Measurements from ENCODE around the gene LRBA.
"Not testable (repeated sequence)": the region's sequence is repeated elsewhere in the genome, so short reads cannot be mapped to it uniquely, and the experiment has no call there.

The LRBA gene, protein sequence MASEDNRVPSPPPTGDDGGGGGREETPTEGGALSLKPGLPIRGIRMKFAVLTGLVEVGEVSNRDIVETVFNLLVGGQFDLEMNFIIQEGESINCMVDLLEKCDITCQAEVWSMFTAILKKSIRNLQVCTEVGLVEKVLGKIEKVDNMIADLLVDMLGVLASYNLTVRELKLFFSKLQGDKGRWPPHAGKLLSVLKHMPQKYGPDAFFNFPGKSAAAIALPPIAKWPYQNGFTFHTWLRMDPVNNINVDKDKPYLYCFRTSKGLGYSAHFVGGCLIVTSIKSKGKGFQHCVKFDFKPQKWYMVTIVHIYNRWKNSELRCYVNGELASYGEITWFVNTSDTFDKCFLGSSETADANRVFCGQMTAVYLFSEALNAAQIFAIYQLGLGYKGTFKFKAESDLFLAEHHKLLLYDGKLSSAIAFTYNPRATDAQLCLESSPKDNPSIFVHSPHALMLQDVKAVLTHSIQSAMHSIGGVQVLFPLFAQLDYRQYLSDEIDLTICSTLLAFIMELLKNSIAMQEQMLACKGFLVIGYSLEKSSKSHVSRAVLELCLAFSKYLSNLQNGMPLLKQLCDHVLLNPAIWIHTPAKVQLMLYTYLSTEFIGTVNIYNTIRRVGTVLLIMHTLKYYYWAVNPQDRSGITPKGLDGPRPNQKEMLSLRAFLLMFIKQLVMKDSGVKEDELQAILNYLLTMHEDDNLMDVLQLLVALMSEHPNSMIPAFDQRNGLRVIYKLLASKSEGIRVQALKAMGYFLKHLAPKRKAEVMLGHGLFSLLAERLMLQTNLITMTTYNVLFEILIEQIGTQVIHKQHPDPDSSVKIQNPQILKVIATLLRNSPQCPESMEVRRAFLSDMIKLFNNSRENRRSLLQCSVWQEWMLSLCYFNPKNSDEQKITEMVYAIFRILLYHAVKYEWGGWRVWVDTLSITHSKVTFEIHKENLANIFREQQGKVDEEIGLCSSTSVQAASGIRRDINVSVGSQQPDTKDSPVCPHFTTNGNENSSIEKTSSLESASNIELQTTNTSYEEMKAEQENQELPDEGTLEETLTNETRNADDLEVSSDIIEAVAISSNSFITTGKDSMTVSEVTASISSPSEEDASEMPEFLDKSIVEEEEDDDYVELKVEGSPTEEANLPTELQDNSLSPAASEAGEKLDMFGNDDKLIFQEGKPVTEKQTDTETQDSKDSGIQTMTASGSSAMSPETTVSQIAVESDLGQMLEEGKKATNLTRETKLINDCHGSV (N-terminal part only)

DNA sequence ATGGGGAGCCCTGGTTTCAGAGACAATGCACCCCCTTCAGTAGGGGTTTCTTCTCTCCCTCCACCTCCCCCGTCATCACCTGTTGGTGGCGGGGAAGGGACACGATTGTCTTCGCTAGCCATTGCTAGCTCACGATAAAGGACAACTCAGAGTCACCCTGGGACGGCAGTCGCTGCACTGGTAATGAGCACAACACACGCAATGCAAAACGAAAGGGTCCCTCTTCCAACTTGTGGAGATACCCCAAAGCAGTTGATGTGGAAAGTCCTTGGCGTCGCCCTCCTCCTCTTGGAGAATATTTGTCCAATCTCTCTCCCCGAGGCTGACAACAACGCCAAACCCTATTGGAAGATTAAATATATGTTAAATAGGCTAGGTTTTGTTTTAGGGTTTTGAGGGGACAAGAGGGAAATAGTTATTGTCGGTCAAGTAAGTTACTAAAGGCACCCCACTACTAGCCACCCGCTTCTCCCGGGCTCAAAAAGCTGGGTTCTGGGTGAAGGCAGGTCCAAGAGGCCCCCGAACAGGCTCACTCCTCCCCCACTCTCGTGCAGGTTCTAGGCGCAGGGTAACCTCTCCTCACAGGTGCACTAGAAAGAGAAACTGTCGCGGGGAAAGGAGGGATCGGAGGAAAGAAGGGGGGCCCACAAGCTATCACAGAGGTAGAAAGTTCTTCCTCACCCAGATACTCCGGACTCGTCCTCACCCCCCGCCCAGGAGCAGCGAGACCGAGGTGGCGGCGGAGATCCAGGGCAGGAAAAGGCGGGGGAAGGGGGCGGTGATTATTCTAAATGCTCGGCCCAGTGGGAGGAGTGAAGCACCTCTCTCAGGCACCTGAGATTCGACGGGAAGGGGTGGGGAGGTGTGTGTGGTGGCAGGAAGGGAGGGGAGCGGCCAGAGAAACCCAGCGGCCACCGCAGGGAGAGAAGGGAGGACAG, at the start of gene LRBA:
Gene LRBA (minus strand): TSS at position 764 of the 938 bp plus-strand sequence. CDS start 642 bp downstream, at position 122.
- peak; percentile 68 to 82 (median 81) for DNase-seq (ENCODE audit: low read depth in 2 of 3, low spot score in 1 of 3)

DNA sequence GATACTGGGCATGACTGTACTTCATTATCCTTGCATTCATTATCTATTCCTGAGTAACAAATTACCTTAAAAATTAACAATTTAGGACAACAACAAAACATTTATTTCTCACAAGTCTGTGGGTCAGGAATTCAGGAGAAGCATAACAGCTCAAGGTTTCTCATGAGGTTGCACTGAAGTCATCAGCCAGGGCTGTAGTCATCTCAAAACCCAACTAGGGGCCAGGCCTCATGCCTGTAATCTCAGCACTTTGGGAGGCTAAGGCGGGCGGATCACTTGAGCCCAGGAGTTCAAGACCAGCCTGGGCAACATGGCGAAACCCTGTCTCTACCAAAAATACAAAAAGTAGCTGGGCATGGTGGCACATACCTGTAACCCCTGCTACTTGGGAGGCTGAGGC, 48.1 kb upstream of the LRBA start:
- not testable (repeated sequence) for DNase-seq (ENCODE audit: low read depth in 2 of 3, low spot score in 1 of 3)

DNA sequence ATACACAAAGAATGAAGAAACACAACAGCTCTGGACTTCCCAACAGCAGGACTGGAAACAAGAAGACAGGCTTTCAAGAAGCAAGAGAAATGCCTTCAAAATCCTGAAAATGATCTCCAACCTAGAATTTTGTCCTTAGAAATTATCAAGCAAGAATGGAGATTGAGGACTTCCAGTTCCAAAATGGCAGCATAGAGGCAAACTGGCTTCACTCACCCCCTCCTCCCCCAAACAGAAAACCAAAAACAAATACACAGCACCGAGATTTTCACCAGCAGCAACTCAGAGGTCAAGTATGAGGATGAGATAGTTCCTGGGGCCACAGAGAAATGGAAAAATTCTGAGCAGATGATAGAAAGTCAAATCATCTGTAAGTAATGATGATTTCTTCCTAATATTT, 40.5 kb upstream of the LRBA start:
- DNase-seq (ENCODE audit: low read depth in 2 of 3, low spot score in 1 of 3): no peak

DNA sequence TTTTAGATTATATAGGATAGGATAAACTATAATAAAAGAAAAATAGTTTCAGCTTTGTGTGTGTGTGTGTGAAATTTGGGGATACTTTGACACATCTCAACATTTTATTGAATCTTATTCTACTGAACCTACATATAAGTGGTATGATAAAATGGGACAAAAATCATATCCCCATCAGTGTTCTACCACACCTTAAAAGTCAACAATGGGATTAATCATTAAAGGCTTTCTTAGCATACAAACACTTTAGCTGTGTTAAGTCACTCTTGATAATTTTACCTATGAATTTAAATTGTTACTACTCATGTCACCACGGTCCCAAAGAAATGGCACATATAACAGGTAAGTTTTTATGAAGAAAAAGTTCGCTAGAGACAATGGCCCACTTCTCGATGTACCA, 37.7 kb upstream of the LRBA start:
- DNase-seq (ENCODE audit: low read depth in 2 of 3, low spot score in 1 of 3): no peak

DNA sequence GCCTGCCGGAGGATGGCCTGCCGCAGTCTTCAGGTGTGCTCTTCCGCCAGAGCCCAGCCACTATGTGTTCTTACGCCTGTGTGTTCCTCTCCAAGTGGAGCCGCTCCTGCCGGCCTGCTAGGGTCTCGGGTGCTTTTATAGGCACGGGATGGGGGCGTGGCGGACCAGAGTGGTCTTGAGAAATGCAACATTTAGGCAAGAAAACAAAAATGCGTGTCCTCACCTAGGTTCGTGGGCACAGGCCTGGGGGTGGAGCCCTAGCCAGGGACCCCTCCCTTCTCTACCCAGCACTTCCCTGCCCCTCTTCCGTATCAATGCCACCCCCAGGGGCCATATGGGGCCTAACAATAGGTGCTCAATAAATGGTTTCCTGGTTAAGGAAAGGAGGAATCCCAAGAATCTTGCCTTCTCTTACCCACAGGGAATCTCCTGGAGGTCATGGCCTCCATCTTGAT, 34.4 kb upstream of the LRBA start:
- no peak for DNase-seq (ENCODE audit: low read depth in 2 of 3, low spot score in 1 of 3)

DNA sequence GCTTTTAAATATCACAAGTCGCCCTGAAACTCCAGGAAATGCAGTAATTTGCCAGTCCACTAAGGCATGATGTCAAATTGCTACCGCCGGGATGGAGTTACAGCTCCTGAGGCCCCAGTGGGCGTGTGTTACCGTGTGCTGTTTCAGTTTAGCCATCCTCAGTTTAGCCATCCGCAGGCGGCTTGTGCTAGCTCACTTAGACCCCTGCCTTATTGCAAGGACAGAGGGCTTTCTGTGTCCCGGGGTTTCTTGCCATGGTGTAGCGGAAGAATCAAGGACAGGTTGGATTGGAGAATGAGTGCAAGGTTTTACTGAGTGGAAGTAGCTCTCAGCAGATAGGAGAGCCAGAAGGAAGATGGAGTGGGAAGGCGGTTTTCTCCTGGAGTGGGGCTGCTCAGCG, 33.8 kb upstream of the LRBA start:
- DNase-seq (ENCODE audit: low read depth in 2 of 3, low spot score in 1 of 3): no peak

DNA sequence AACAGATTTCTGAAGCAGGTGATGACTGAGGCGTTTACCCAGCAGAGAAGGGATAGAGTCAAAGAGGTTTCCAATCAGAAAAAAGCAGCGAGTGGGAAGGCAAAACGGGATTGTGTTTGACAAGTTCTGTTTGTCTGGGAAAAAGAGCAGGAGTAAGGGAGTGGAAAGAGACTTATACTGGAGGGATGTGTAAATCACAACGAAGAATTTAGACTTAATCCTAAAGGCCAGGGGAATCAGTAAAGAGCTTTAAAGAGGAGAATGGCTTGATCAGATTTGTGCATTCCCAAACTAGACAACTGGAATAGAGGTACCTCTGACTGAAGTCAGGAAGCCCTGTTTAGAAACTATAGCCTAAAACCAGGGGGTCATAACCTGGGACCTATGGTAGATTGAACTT, 31.5 kb upstream of the LRBA start:
- DNase-seq (ENCODE audit: low read depth in 2 of 3, low spot score in 1 of 3): no peak

DNA sequence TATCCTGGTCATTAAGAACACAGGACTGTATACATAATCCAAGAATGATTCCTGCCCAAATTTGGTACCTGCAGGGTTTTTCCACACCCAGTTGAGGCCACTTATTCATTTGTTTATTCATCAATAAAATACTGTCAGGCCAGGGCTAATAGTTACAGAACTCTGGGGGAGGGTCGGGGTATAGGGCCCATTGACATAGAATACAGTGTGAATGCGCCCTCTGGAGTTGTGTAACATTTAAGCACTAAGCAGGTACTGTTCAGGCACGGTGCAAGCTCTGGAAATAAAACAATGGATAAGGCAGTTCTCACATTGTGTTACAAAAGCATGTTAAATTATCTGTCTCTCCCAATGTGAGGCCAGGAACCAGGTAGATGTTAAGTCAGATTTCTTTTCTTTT, 30.8 kb upstream of the LRBA start:
- no peak for DNase-seq (ENCODE audit: low read depth in 2 of 3, low spot score in 1 of 3)

DNA sequence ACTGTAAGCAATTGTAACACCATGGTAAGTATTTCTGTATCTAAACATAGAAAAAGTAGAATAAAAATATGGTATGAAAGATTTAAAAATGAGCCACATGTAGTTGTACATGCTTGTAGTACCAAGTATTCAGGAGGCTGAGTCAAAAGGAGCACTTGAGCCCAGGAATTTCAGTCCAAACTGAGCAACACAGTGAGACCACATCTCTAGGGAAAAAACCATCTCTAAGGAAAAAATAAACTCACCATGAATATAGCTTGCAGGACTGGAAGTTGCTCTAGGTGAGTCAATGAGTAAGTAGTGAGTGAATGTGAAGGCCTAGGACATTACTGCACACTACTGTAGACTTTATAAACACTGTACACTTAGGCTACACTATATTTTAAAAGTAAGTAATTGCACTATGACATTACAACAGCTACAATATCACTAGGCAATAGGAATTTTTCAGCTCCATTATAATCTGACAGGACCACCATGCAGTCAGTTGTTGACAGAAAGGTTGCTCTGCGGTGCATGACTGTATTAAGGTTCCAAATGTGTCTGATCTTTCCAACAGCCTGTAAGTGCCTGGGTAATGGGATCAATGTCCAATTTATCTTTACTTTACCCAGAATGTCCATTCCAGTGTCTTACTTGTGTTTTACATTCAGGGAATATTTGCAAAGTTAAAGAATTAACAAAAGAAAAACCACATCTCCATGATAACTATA, 28.9 kb upstream of the LRBA start:
- DNase-seq (ENCODE audit: low read depth in 2 of 3, low spot score in 1 of 3): no peak

DNA sequence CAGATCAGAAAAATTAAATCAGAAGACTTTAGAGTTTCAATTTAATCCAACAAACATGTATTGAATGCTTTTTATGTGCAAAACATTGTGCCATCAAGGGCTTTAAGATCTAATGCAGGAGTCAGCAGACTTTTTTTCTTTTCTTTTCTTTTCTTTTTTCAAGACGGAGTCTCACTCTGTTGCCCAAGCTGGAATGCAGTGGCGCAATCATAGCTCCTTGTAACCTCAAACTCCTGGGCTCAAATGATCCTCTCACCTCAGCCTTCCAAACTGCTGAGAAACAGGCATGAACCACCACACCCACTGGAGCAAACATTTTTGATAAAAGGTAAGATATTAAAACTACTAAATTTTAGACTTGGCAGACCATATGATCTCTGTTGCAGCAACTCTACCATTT, 24.6 kb upstream of the LRBA start:
- no peak for DNase-seq (ENCODE audit: low read depth in 2 of 3, low spot score in 1 of 3)

DNA sequence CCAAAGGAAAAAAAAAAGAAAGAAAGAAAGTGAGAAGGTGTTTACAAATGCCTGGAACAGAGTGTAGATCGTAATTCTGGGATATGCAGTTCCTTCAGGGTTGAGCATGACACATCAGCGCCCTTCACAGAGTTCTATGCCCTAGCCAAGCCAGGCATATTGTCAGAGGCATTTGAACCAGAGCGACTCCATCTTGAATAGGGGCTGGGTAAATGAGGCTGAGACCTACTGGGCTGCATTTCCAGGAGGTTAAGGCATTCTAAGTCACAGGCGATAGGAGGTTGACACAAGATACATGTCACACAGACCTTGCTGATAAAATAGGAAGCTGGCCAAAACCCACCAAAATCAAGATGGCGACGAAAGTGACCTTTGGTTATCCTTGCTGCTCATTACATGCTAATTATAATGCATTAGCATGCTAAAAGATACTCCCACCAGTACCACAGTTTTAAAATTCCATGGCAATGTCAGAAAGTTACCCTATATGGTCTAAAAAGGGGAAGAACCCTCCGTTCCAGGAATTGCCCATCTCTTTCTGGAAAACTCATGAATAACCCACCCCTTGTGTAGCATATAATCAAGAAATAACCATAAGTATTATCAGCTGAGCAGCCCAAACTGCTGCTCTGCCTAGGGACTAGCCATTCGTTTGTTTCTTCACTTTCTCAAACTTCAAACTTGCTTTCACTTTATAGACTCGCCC, 23.5 kb upstream of the LRBA start:
- no peak for DNase-seq (ENCODE audit: low read depth in 2 of 3, low spot score in 1 of 3)

DNA sequence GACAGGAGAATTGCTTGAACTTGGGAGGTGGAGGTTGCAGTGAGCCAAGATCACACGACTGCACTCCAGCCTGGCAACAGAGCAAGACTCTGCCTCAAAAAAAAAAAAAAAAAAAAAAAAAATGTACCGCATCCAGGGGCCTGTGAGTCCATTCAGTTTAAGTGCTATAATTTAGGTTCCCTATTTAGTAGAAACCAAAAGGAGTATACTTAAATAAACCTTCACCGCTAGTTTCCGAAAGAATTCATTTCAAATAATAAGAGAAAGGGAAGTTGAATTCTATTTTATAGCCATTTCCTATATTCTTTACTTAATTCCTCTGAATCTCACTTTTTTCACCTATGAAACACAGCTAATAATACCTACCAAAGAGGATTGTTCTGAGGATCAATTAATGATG, 20.8 kb upstream of the LRBA start:
- no peak for DNase-seq (ENCODE audit: low read depth in 2 of 3, low spot score in 1 of 3)

DNA sequence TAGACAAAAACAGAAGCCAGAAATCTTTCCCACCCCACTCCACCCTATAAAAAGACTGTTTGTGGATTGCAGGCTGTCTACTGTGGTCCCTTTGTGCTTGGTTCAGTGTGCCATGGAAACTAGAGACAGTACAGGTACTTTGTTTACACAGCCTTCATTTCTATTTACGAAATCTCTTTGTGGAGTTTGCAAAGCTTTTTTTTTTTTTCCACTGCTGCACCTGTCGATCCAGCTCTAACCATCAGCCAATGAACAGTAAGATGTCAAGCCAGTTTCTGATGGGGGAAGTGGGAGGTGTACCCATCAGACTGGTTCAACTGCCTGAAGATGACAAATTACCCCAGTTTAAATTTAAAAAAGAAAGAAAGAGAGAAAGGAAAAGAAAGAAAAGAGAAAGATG, 20.2 kb upstream of the LRBA start:
- no peak for DNase-seq (ENCODE audit: low read depth in 2 of 3, low spot score in 1 of 3)

DNA sequence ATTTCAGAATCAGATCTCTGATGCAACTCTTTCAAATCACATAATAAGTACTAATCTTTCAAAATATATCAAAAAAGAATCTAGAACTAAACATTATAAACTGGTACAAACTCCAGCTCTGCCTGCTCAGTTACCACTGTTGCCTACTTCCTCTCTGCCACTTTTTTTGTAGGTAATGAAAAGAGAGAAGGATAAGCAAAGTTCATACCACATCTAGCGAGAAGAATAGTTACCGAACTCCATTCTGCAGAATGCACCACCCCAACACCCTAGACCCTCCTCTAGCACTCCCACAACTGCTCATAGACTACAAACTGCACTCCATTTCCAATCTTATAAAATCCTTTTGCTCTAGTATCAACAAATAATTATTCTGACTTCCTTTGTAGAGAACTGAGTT, 19.7 kb upstream of the LRBA start:
- no peak for DNase-seq (ENCODE audit: low read depth in 2 of 3, low spot score in 1 of 3)

DNA sequence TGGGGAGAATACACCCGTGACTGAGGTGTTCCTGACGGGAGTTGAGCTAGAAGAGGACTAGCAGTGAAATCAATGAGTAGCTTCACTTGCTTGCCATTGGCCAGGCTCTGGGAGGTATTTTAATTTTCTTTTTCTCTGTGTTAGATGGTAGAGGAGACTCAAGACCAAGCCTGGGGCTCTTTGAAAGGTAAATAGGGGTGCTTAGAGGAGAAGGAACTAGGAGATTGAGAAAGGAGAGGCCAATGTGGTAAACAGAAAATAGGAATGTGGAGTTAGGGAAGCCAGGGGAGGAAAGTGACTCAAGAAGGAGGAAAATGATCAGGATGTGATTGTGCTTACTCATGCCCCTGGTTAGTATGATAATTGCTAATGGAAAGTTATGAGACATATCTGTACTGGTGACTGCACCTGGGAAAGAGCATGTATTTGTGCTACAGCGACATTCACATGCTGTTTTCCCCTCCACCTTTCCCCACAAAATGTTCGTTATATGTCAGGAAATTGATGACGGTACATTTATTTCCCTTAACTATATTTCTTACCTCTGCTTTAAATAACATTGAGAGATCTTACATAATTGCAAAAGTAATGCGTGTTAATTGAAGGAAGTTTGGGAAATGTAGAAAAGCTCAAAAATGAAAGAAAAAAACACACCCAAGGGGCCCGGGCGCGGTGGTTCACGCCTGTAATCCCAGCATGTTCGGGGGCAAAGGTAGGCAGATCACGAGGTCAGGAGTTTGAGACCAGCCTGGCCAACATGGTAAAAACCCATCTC, 16.9 kb upstream of the LRBA start:
- DNase-seq (ENCODE audit: low read depth in 2 of 3, low spot score in 1 of 3): peak in 1 of 3 donors; percentile 5

DNA sequence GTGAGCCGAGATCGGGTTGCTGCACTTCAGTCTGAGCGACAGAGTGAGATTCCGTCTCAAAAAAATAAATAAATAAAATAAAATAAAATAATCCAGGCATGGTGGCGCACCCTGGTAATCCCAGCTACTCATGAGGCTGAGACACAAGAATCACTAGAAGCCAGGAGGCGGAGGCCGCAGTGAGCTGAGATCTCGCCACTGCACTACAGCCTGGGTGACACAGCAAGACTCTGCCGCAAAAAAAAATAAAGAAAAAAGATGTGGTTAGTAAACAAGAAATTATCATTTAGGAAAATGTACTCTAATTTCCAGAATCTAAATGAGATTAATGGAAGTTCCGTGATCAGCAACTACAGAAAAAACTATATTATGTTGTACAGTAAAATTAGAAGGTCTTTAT, 14.5 kb upstream of the LRBA start:
- DNase-seq (ENCODE audit: low read depth in 2 of 3, low spot score in 1 of 3): peak in 2 of 3 donors; percentile 39 to 43

DNA sequence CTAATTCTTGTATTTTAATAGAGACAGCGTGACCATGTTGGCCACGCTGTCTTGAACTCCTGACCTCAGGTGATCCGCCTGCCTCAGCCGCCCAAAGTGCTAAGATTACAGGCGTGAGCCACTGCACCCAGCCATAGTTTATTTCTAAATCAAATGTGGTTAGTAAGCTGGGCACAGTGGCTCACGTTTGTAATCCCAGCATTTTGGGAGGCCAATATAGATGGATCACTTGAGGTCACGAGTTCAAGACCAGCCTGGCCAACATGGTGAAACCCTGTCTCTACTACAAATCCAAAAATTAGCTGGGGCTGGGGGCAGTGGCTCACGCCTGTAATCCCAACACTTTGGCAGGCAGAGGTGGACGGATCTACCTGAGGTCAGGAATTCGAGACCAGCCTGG, 13.9 kb upstream of the LRBA start:
- DNase-seq (ENCODE audit: low read depth in 2 of 3, low spot score in 1 of 3): not testable (repeated sequence)

DNA sequence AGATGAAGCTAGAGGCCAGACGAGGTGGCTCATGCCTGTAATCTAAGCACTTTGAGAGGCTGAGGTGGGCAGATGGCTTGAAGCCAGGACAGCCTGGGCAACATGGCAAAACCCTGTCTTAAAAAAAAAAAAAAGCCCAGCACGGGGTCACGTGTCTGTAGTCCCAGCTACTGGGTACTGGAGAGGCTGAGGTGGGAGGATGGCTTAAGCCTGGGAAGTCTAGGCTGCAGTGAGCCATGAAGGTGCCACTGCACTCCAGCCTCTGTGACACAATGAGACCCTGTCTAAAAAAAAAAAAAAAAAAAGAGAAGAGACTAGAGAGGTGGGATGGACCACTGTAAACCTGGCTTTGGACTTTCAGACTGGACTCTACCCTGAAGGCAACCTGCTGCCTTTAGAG, 10.7 kb upstream of the LRBA start:
- no peak for DNase-seq (ENCODE audit: low read depth in 2 of 3, low spot score in 1 of 3)
